ENCODE measurements around the gene AFF3. TPM values are rescaled to one million over a fixed set of nuclear protein-coding genes. Genes with fewer than 3 reads are reported as not detected.

The AFF3 gene
- total and polyA plus RNA-seq, 10 of the 15 experiments (the other 5 are each of a cell fraction or from before 2014, with no cell fraction given): 0.26 to 5.5 (median 3.0) TPM

DNA sequence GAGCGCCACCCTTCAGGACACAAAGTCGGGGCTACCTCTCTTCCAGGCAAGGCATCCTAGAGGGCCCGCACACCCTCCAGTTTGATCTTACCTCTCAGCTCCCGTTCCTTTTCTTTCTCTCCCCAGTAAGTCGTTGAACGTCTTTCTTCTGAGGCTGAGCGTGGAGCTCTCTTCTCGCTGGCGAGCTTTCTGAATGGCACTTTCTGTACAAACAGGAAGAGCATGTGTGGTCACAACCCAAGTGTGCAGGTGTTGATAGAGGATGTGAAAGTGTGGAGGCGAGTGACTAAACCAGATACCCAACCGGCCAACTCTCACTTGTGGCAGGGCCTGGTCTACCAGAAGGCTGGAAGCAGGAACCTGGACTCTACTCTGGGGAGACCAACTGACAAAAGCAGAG lies at the start of gene AFF3 (continued):
- TF ChIP-seq USF2 (IDR thresholded peaks at IDR 0.05; ENCODE audit: borderline replicate concordance, low read depth, low read length) (no peak), GABPA (IDR thresholded peaks at IDR 0.05; ENCODE audit: low read depth) (peak; percentile 66), NR2C2 (IDR thresholded peaks at IDR 0.05; ENCODE audit: borderline replicate concordance, control insufficient read depth, insufficient read length, low read depth) (no peak), MEF2A (IDR thresholded peaks at IDR 0.05; ENCODE audit: insufficient read depth, low read depth, low read length) (peak; percentile 90), IRF4 (IDR thresholded peaks at IDR 0.05; ENCODE audit: low read depth, low read length) (peak; percentile 99), KAT2A (conservative IDR thresholded peaks at IDR 0.05; ENCODE audit: control insufficient read depth, low read depth, low read length) (no peak), MLLT1 (IDR thresholded peaks at IDR 0.05) (no peak), RFX5 (IDR thresholded peaks at IDR 0.05; ENCODE audit: low read depth, low read length) (no peak), SREBF1 (IDR thresholded peaks at IDR 0.05; ENCODE audit: low read length) (peak; percentile 28; the same call in 1 of the 2 replicates), PAX5 (IDR thresholded peaks at IDR 0.05; ENCODE audit: borderline replicate concordance, low read depth, low read length) (peak; percentile 98), HCFC1 (IDR thresholded peaks at IDR 0.05; ENCODE audit: low read length) (no peak), BCLAF1 (IDR thresholded peaks at IDR 0.05) (no peak), CBFB (IDR thresholded peaks at IDR 0.05; ENCODE audit: low read depth) (peak; percentile 93), CREM (IDR thresholded peaks at IDR 0.05; ENCODE audit: low read depth) (peak; percentile 86), TCF3 (IDR thresholded peaks at IDR 0.05; ENCODE audit: borderline replicate concordance, insufficient read depth, low read depth, low read length) (peak; percentile 100), RELA (IDR thresholded peaks at IDR 0.05; ENCODE audit: borderline replicate concordance, partially characterized antibody) (no peak), NFXL1 (IDR thresholded peaks at IDR 0.05; ENCODE audit: borderline replicate concordance) (no peak), ASH2L (IDR thresholded peaks at IDR 0.05; ENCODE audit: borderline replicate concordance, low read depth) (no peak), MTA2 (IDR thresholded peaks at IDR 0.05; ENCODE audit: low read depth) (no peak), ETV6 (conservative IDR thresholded peaks at IDR 0.05 in 1 of 2, IDR thresholded peaks at IDR 0.05 in 1 of 2; ENCODE audit: borderline replicate concordance in 1 of 2, low read depth in 1 of 2) (peak in 1 of 2 experiments; percentile 92; a peak in 2 of 4 replicates), NFIC (IDR thresholded peaks at IDR 0.05; ENCODE audit: low read depth, low read length) (peak; percentile 96)
- TF ChIP-seq, protein P1, sequence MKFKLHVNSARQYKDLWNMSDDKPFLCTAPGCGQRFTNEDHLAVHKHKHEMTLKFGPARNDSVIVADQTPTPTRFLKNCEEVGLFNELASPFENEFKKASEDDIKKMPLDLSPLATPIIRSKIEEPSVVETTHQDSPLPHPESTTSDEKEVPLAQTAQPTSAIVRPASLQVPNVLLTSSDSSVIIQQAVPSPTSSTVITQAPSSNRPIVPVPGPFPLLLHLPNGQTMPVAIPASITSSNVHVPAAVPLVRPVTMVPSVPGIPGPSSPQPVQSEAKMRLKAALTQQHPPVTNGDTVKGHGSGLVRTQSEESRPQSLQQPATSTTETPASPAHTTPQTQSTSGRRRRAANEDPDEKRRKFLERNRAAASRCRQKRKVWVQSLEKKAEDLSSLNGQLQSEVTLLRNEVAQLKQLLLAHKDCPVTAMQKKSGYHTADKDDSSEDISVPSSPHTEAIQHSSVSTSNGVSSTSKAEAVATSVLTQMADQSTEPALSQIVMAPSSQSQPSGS (IDR thresholded peaks at IDR 0.05; ENCODE audit: low read length): peak; percentile 96
- TF ChIP-seq, protein P2, sequence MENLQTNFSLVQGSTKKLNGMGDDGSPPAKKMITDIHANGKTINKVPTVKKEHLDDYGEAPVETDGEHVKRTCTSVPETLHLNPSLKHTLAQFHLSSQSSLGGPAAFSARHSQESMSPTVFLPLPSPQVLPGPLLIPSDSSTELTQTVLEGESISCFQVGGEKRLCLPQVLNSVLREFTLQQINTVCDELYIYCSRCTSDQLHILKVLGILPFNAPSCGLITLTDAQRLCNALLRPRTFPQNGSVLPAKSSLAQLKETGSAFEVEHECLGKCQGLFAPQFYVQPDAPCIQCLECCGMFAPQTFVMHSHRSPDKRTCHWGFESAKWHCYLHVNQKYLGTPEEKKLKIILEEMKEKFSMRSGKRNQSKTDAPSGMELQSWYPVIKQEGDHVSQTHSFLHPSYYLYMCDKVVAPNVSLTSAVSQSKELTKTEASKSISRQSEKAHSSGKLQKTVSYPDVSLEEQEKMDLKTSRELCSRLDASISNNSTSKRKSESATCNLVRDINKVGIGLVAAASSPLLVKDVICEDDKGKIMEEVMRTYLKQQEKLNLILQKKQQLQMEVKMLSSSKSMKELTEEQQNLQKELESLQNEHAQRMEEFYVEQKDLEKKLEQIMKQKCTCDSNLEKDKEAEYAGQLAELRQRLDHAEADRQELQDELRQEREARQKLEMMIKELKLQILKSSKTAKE (IDR thresholded peaks at IDR 0.05; ENCODE audit: low read depth, poor library complexity, severe bottlenecking): no peak

Measured in GM12878 (cell line).